RWPE2 (cell line): ENCODE measurements around the gene CDK5RAP2.

ENCODE experiments used
- ATAC-seq: fragments of 200-7000 bp; cut with Tn5 transposase; 3 replicates; pipeline ENCODE4 v1.9.1; 2021; ENCODE audit warnings: low read depth
- DNase-seq: peaks from one replicate; pipeline ENCODE4 v3.0.0-alpha.2; 2020; ENCODE audit warnings: low spot score
- H3K27ac ChIP-seq: fragments of 450-650 bp; 2 replicates; pipeline ENCODE4 v1.5.1; 2017; ENCODE audit warnings: mild to moderate bottlenecking; ENCODE audit not compliant: poor library complexity, severe bottlenecking
- H3K27me3 ChIP-seq: fragments of 250-450 bp; sonication (Bioruptor Pico); 2 replicates; pipeline ENCODE4 v1.5.1; 2021; ENCODE audit warnings: mild to moderate bottlenecking, moderate library complexity; ENCODE audit not compliant: insufficient read depth, poor library complexity, severe bottlenecking
- H3K36me3 ChIP-seq: fragments of 250-450 bp; sonication (Bioruptor Pico); 2 replicates; pipeline ENCODE4 v1.5.1; 2020; ENCODE audit warnings: low read depth, mild to moderate bottlenecking, moderate library complexity
- H3K4me1 ChIP-seq: fragments of 250-450 bp; sonication (Bioruptor Pico); 2 replicates; pipeline ENCODE4 v1.5.1; 2021; ENCODE audit warnings: mild to moderate bottlenecking, moderate library complexity; ENCODE audit not compliant: insufficient read depth, poor library complexity, severe bottlenecking
- H3K4me3 ChIP-seq: fragments of 250-450 bp; sonication (Bioruptor Pico); 2 replicates; pipeline ENCODE4 v1.5.1; 2021; ENCODE audit warnings: mild to moderate bottlenecking, moderate library complexity; ENCODE audit not compliant: severe bottlenecking
- H3K9me3 ChIP-seq: fragments of 250-450 bp; sonication (Bioruptor Pico); 2 replicates; pipeline ENCODE4 v1.5.1; 2021; ENCODE audit warnings: mild to moderate bottlenecking, moderate library complexity; ENCODE audit not compliant: severe bottlenecking
- CTCF ChIP-seq: fragments of 450-650 bp; IDR thresholded peaks from one replicate; pipeline ENCODE4 v1.5.1; 2017; ENCODE audit warnings: mild to moderate bottlenecking, moderate library complexity; ENCODE audit not compliant: poor library complexity, severe bottlenecking

Gene CDK5RAP2

GRCh38 chr9:120377268-120378159, 202.5 kb downstream of the CDK5RAP2 start:
- ATAC-seq (no peak), DNase-seq (no peak)
- no peaks in the 10 kb centered on the region for H3K4me1 ChIP-seq
- H3K27ac ChIP-seq = no peak overlapping the region
- no peak overlapping the region for H3K4me3 ChIP-seq
- no peaks in the 10 kb centered on the region for H3K36me3 ChIP-seq
- TF ChIP-seq CTCF = no peak
- peaks cover 4% of the 10 kb centered on the region for H3K9me3 ChIP-seq
- H3K27me3 ChIP-seq = no peaks in the 10 kb centered on the region

GRCh38 chr9:120376101-120376500, 203.9 kb downstream of the CDK5RAP2 start:
- Histone ChIP-seq H3K4me3 (no peak overlapping the region), H3K9me3 (peaks cover 4% of the 10 kb centered on the region), H3K27ac (no peak overlapping the region), H3K27me3 (no peaks in the 10 kb centered on the region), H3K36me3 (no peaks in the 10 kb centered on the region), H3K4me1 (no peaks in the 10 kb centered on the region)
- DNase-seq = no peak
- no peak for ATAC-seq
- TF ChIP-seq CTCF = no peak

GRCh38 chr9:120375316-120375715, 204.7 kb downstream of the CDK5RAP2 start:
- Histone ChIP-seq H3K27ac (no peak overlapping the region), H3K27me3 (no peaks in the 10 kb centered on the region), H3K4me1 (no peaks in the 10 kb centered on the region), H3K4me3 (no peak overlapping the region), H3K9me3 (peaks cover 4% of the 10 kb centered on the region), H3K36me3 (no peaks in the 10 kb centered on the region)
- DNase-seq = no peak
- TF ChIP-seq CTCF = no peak
- ATAC-seq = no peak

GRCh38 chr9:120374817-120375216, 205.2 kb downstream of the CDK5RAP2 start:
- Histone ChIP-seq H3K9me3 (peaks cover 4% of the 10 kb centered on the region), H3K36me3 (no peaks in the 10 kb centered on the region), H3K4me1 (no peaks in the 10 kb centered on the region), H3K27me3 (no peaks in the 10 kb centered on the region), H3K27ac (no peak overlapping the region), H3K4me3 (no peak overlapping the region)
- no peak for TF ChIP-seq CTCF
- DNase-seq (no peak), ATAC-seq (no peak)

GRCh38 chr9:120374239-120374638, 205.7 kb downstream of the CDK5RAP2 start:
- H3K27me3 ChIP-seq = no peaks in the 10 kb centered on the region
- no peak overlapping the region for H3K4me3 ChIP-seq
- no peak overlapping the region for H3K27ac ChIP-seq
- H3K9me3 ChIP-seq = no peaks in the 10 kb centered on the region
- no peaks in the 10 kb centered on the region for H3K36me3 ChIP-seq
- no peak for TF ChIP-seq CTCF
- ATAC-seq (no peak; the same call in 2 of the 3 replicates), DNase-seq (no peak)
- H3K4me1 ChIP-seq = no peaks in the 10 kb centered on the region
